ENCODE data around the gene ACSF2. TPM values are rescaled to one million over a fixed set of nuclear protein-coding genes. Genes with fewer than 3 reads are reported as not detected.
A peak's percentile ranks its signal among the peaks of the same experiment; 100 is the strongest.

The ACSF2 gene
- total RNA-seq, 1 donor from 2014 or later, result 15.5 TPM

- peak; percentile 90 for DNase-seq
Measured at GRCh38 chr17:50478391-50479381, 52.7 kb downstream of the ACSF2 start, which contains the start of gene RSAD1. Gene RSAD1 (plus strand): TSS chr17:50478860. CDS start chr17:50478885, 25 bp downstream.

- peak; percentile 89 for DNase-seq
Measured at GRCh38 chr17:50479522-50480141, 53.6 kb downstream of the ACSF2 start.

- no peak for DNase-seq
Measured at GRCh38 chr17:50480142-50480764, 54.2 kb downstream of the ACSF2 start.

- peak; percentile 55 for DNase-seq
Measured at GRCh38 chr17:50480854-50481490, 55.0 kb downstream of the ACSF2 start.

GRCh38 chr17:50481648-50482047, 55.6 kb downstream of the ACSF2 start:
- DNase-seq, result no peak

- DNase-seq, result no peak
Measured at GRCh38 chr17:50482110-50482509, 56.1 kb downstream of the ACSF2 start.

- peak; percentile 97 for DNase-seq
Measured at GRCh38 chr17:50482516-50482915, 56.5 kb downstream of the ACSF2 start.

GRCh38 chr17:50483266-50483665, 57.2 kb downstream of the ACSF2 start:
- DNase-seq, result no peak

GRCh38 chr17:50484386-50485155, 58.6 kb downstream of the ACSF2 start:
- DNase-seq, result no peak

- peak; percentile 12 for DNase-seq
Measured at GRCh38 chr17:50487213-50488096, 61.4 kb downstream of the ACSF2 start.

GRCh38 chr17:50488880-50489279, 62.9 kb downstream of the ACSF2 start:
- no peak for DNase-seq

GRCh38 chr17:50491505-50491904, 65.5 kb downstream of the ACSF2 start:
- no peak for DNase-seq

GRCh38 chr17:50492214-50492613, 66.2 kb downstream of the ACSF2 start:
- DNase-seq, result no peak

GRCh38 chr17:50493744-50494143, 67.7 kb downstream of the ACSF2 start:
- DNase-seq, result no peak

GRCh38 chr17:50495217-50495823, 69.3 kb downstream of the ACSF2 start:
- DNase-seq, result no peak

GRCh38 chr17:50495918-50496317, 69.9 kb downstream of the ACSF2 start:
- no peak for DNase-seq

GRCh38 chr17:50498021-50498874, 72.2 kb downstream of the ACSF2 start:
- no peak for DNase-seq

GRCh38 chr17:50499270-50499669, 73.3 kb downstream of the ACSF2 start:
- no peak for DNase-seq

- no peak for DNase-seq
Measured at GRCh38 chr17:50499721-50500120, 73.7 kb downstream of the ACSF2 start.

Data from dermis blood vessel endothelial cell (primary cell).